Stimulated activated CD8-positive, alpha-beta memory T cell treated with anti-CD3 and anti-CD28 coated beads, Interleukin-2, amount 100 ng/mL, for 48 hours (primary cell): ENCODE results near the gene KRTAP4-11.
"Not testable (repeated sequence)": the region's sequence is repeated elsewhere in the genome, so short reads cannot be mapped to it uniquely, and the experiment has no call there.

Experiments
- DNase-seq, 2 donors: peaks; one replicate each; pipeline ENCODE4 v3.0.0-alpha.2; 2020; ENCODE audit warnings: low read depth in 2 of 2

KRTAP4-11 gene

DNA sequence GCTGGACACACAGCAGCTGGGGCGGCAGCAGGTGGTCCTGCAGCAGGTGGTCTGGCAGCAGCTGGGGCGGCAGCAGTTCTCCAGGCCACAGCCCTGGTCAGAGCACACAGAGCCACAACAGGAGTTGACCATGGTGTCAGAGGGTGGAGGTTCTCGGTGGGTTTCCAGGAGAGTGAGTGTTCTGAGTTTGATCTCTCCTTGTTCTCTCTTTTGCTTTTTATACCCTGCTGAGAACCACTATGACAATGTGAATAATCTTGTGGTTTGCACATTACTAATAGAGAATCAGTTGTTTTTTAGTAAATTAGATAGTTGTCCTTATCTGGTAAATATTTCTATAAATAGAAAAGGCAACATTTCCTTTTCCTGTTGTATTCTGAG, 5.8 kb upstream of the KRTAP4-11 start, which contains the start of gene KRTAP4-12:
TSS of gene KRTAP4-12 (minus strand) at position 192 of the 381 bp plus-strand sequence. CDS start at position 132, 60 bp downstream.
- DNase-seq, result not testable (repeated sequence)

DNA sequence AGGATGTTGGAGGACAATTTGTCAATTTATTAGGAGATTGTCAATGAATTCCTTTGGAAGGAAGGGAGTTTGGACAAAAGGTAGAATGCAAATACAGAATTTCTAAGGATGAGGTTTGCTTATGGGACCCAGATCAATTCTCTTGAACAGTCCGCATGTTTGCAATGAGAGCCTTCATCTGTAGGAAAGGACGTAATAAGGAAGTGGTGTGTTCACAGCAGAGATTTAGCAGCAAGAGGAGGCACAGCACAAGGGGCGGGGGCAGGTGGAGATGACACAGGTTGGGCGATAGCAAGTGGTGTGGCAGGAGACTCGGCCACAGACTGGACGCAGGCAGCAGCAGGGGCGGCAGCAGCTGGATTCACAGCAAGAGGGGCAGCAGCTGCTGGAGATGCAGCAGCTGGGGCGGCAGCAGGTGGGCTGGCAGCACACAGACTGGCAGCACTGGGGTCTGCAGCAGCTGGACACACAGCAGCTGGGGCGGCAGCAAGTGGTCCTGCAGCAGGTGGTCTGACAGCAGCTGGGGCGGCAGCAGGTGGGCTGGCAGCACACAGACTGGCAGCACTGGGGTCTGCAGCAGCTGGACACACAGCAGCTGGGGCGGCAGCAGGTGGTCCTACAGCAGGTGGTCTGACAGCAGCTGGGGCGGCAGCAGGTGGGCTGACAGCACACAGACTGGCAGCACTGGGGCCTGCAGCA, 5.3 kb upstream of the KRTAP4-11 start:
- DNase-seq, result not testable (repeated sequence)

DNA sequence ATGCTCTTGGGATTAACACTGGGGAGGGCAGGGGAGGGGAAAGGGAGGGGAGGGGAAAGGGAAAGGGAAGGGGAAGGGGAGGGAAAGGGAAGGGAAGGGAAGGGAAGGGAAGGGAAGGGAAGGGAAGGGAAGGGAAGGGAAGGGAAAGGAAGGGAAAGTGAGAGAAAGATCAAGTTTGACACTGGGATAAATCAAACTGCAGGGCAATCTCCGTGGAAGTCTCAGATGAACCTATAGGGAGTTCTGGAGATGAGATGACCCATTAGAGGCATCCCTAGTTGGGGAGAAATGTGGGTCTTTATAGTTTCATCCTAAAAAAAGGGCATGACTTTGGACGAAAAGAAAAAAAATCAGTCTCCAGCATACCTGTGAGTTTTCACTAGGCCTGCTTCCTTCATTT, 3.6 kb upstream of the KRTAP4-11 start:
- no peak for DNase-seq

DNA sequence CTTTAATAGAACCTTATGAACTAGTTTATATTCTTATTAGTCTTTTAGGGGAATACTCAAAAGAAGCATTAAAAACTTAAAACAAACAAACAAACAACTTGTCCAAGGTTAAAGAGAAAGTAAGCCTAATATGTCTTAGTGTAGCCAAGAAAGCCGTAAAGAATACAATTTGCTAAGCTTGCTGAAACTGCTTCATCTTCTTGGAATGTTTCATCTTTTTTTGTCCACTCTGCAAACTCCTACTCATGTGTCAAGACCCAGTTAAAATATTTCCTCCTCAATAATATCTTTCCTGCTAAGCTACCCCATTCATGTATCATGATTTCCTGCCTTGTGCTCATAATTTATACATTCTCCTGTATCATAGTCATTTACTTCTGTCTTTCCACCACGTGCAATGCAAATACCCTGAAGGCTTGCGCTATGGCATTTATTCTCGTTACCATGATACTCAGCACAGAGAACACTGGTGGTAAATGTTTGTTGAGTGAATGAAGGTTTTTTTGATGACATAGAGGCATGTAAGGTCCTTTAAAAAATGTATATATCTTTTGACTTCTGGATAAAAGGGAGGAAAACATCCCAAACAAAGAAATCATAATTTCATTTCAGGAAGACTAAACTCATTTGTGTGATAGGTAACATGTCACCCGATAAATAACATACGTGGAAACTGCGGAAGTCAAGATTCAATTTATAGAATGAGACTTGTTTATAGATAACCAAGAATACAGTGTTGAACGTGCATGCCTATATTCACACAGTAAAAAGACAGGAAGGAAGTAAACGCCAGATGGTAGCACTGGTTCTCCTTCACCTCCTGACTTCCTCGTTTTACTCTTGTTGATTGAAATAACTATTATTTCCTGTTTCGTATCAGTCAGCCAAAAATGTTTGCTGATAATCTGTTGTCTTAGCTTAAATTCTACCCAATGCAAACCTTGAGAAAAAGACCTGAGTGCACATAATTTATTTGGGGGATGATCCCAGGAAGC, 1.8 kb upstream of the KRTAP4-11 start:
- not testable (repeated sequence) for DNase-seq

DNA sequence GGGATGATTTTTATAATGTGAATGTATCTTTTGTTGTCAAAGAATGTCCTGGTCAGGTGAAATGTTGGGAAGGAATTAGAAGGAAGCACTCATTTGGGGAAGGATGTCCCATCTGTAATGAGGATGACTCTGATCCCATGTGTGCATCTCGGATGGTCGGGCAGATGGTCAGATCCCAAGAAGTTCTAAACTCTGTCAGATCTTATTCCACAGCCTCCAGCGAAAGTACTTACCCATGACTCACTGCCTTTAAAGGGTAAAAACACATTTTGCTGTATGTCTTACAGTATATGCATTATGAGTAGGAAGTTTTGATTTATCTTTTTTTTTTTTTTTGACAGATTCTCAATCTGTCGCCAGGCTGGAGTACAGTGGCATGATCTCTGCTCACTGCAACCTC, 548 bp upstream of the KRTAP4-11 start:
- no peak for DNase-seq

DNA sequence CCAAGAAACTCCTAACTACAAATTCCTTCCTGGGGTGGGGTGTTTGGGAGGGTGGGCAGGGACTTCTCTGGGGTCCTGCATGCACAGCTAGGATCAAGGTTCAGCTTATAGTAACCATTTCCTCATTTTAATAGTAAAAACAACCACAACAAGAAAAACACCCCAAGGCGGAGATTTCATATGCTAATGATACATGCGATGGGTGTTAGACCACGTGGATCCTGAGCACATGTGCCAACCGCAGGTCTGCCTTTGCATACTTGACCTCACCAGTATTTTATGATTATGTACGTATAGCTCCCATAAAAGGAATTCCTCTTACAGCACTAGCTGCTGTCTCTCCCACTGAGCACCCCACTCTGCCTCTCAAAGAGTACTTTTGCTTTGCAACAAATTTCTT, 1.9 kb downstream of the KRTAP4-11 start:
- no peak for DNase-seq

DNA sequence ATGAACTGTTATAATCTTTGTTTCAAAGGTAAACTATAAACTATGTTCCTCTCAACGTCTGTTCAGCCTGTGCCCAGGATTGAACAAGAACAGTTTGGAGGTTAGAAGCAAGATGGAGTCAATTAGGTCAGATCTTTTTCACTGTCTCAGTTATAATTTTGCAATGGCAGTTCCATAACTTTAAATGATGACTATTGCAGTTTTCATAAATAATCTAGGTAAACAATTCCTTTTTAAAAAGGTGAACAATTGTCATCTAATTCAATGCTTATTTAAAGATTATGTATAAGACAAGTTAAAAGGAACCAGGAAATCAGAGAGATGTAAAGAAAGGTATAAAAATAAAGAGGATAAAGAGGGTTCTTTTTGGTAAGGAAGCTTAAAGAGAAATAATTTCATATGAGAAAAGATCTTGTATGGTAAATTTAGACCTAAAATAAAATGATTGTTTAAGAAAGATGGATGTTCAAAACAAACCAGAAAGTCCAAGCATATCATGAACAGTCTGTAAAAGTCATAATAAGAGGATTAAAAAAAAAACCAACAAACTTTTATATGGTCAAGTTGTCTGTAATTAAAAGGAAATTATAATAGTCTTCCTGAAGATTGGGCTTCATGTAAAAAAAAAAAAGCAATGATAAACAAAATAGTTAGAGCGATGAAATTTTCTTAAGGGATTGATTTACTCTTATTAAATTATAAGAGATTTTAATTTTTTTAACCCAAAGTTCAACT, 6.9 kb downstream of the KRTAP4-11 start:
- DNase-seq, result no peak

DNA sequence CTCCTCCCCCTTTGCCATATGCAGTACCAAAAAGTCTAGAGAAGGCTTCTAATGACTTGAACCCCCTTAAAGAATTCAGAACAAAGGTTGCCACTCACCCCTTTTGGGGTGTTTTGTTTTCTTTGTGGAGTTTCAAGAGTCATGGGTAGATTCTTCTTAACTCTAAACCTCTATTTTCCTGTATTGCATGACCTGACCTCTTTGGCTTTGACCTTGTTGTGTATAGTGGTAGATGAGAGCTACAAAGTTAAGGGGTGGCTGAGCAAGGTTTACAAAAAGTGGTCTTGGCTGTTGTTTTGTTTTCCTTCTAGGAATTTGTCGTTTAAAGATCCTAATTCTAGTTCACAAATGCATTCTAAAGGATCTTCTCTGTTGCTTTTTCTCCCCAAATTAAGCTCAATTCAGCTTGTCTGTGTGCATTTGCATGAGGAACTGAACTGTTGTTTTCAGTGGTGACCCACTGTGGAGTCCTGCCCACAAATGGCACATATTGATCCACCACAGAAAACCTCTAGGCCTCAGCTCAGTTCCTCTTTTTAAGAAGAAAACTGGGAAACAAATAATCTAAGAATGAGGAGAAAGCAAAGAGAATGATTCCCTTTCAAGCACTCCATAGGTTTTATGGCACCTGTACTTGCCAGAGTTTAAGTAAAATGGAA, 9.3 kb downstream of the KRTAP4-11 start:
- DNase-seq, result not testable (repeated sequence)

DNA sequence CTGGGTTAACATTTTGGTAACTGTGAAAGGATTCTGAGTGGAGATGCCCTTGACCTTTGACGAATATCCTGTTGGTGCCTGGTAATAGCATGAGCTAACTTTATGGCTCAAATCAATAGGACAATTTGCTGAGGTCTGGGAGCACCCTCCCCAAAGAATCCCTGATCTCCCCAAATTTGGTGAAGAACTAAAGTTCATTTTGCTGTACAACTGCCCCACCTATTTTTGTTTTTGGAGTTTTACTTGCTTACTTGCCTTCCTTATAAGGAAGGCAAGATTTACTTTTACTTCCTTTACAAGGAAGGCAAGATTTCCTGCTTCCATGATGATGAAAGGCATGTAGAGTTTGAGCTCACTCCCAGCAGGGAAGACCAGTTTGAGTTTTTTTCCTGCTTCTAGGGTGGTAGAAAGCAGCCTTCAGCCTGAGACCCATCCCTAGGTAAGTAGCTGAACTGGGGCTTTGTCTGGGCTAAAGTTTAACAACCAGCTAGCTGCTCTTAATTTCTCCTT, 10.2 kb downstream of the KRTAP4-11 start:
- no peak for DNase-seq

DNA sequence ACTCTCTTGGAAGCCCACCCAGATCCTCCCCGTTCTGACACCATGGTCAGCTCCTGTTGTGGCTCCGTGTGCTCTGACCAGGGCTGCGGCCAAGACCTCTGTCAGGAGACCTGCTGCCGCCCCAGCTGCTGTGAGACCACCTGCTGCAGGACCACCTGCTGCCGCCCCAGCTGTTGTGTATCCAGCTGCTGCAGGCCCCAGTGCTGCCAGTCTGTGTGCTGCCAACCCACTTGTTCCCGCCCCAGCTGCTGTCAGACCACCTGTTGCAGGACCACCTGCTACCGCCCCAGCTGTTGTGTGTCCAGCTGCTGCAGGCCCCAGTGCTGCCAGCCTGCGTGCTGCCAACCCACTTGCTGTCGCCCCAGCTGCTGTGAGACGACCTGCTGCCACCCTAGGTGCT, 12.8 kb downstream of the KRTAP4-11 start, which contains the start of gene KRTAP4-9:
TSS of gene KRTAP4-9 (plus strand) at position 43 of the 400 bp plus-strand sequence. CDS start at position 43, 0 bp downstream.
- not testable (repeated sequence) for DNase-seq

DNA sequence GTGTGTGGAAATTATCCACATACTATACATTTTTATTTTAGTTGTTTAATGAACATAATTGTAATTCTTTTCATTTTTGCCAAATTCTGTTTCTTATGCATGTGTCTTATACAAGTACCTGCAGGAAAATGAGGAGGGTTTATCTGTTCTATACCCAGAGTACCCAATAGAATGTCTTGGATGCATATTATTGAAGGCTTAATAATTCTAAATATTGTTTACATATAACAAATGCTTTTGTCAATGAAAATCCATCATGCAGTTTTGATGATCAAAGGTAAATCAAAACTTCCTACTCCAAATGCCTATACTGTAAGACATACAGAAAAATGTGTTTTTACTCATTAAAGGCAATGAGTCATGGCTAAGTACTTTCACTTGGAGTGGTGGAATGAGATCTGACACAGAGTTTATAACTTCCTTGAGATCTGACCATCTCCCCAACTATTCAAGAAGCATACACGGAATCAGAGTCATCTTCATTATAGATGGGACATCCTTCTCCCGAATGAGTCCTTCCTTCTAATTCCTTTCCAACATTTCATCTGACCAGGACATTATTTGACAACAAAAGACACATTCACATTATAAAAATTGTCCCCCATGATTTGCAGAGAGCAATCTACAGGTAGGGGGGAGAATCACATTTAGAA, 13.7 kb downstream of the KRTAP4-11 start:
- not testable (repeated sequence) for DNase-seq

DNA sequence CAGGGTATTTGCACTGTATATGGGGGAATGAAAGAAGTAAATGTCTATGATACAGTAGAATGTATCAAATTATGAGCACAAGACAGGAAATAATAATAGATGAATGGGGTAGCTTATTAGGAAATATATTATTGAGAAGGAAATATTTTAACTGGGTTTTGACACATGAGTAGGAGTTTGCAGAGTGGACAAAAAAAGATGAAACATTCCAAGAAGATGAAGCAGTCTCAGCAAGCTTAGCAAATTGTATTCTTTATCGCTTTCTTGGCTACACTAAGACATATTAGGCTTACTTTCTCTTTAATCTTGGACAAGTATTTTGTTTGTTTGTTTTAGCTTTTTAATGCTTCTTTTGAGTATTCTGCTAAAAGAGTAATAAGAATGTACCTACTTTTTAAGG, 14.3 kb downstream of the KRTAP4-11 start:
- DNase-seq, result no peak

DNA sequence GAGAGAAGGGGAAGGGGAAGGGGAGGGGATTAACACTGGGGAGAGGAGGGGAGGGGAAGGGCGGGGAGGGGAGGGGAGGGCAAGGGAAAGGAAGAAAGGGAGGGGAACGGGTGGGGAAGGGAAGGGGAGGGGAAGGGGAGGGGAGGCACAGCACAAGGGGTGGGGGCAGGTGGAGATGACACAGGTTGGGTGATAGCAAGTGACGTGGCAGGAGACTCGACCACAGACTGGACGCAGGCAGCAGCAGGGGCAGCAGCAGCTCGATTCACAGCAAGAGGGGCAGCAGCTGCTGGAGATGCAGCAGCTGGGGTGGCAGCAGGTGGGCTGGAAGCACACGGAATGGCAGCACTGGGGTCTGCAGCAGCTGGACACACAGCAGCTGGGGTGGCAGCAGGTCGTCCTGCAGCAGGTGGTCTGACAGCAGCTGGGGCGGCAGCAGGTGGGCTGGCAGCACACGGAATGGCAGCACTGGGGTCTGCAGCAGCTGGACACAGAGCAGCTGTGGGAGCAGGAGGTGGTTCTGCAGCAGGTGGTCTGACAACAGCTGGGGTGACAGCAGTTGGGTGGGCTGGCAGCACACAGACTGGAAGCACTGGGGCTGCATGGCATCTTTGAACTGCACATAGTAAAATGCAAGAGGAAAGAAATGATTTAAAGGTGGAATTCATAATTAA, 16.4 kb downstream of the KRTAP4-11 start, which contains the start of gene KRTAP4-16:
TSS of gene KRTAP4-16 (minus strand) at position 624 of the 674 bp plus-strand sequence. CDS start at position 624, 0 bp downstream.
- no peak for DNase-seq

DNA sequence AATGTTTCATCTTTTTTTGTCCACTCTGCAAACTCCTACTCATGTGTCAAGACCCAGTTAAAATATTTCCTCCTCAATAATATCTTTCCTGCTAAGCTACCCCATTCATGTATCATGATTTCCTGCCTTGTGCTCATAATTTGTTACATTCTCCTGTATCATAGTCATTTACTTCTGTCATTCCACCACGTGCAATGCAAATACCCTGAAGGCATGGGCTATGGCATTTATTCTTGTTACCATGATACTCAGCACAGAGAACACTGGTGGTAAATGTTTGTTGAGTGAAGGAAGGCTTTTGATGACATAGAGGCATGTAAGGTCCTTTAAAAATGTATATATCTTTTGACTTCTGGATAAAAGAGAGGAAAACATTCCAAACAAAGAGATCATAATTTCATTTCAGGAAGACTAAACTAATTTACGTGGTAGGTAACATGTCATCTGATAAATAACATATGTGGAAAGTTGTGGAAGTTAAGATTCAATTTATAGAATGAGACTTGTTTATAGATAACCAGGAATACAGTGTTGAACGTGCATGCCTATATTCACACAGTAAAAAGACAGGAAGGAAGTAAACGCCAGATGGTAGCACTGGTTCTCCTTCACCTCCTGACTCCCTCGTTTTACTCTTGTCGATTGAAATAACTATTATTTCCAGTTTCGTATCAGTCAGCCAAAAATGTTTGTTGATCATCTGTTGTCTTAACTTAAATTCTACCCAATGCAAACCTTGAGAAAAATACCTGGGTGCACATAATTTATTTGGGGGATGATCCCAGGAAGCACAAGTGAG, 18.3 kb downstream of the KRTAP4-11 start:
- not testable (repeated sequence) for DNase-seq

DNA sequence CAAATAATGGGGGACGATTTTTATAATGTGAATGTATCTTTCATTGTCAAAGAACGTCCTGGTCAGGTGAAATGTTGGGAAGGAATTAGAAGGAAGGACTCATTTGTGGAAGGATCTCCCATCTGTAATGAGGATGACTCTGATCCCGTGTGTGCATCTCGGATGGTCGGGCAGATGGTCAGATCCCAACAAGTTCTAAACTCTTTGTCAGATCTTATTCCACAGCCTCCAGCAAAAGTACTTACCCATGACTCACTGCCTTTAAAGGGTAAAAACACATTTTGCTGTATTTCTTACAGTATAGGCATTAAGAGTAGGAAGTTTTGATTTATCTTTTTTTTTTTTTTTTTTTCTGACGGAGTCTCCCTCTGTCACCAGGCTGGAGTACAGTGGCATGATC, 19.7 kb downstream of the KRTAP4-11 start:
- no peak for DNase-seq

DNA sequence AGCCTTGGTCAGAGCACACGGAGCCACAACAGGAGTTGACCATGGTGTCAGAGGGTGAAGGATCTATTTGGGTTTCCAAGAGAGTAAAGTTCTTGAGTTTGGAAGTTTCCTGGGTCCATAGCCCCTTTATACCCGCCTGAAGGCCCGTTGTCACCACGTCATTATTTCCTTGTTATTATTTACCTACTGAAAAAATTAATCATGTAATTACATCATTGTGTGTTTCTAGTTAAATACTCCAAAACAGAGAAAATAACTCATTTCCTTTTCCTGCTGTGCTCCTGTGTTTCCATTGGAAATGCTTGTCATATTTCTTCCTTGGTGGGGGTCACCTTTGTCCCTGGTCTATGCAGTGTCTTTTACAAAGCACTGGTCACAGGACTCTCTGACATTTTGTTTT, 20.1 kb downstream of the KRTAP4-11 start, which contains the start of gene KRTAP4-8:
TSS of gene KRTAP4-8 (minus strand) at position 101 of the 400 bp plus-strand sequence. CDS start at position 43, 58 bp downstream.
- no peak for DNase-seq

DNA sequence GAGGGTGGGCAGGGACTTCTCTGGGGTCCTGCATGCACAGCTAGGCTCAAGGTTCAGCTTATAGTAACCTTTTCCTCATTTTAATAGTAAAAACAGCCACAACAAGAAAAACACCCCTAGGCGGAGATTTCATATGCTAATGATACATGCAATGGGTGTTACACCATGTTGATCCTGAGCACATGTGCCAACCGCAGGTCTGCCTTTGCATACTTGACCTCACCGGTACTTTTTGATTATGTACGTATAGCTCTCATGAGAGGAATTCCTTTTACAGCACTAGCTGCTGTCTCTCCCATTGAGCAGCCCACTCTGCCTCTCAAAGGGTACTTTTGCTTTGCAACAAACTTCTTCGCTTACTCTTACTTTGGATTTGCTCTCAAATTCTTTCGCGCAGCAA, 22.1 kb downstream of the KRTAP4-11 start:
- no peak for DNase-seq

DNA sequence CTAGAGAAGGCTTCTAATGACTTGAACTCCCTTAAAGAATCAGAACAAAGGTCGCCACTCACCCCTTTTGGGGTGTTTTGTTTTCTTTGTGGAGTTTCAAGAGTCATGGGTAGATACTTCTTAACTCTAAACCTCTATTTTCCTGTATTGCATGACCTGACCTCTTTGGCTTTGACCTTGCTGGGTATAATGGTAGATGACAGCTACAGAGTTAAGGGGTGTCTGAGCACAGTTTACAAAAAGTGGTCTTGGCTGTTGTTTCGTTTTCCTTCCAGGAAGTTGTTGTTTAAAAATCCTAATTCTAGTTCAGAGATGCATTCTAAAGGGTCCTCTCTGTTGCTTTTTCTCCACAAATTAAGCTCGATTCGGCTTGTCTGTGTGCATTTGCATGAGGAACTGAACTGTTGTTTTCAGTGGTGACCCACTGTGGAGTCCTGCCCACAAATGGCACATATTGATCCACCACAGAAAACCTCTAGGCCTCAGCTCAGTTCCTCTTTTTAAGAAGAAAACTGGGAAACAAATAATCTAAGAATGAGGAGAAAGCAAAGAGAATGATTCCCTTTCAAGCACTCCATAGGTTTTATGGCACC, 29.3 kb downstream of the KRTAP4-11 start:
- not testable (repeated sequence) for DNase-seq
